Neural cell (in vitro differentiated cells): Measurements from ENCODE around the gene GP2. TPM values are rescaled to one million over a fixed set of nuclear protein-coding genes. Genes with fewer than 3 reads are reported as not detected.

Experiments
- H2AFZ ChIP-seq: fragments of 200-600, 300-800 bp; sonication (generic), shearing (Covaris generic); 2 replicates; pipeline ENCODE4 v1.6.0; 2014; ENCODE audit warnings: low read depth, mild to moderate bottlenecking, antibody characterized with exemption, low read length, moderate library complexity
- H3F3A ChIP-seq: fragments of 200-600 bp; shearing (Covaris generic); 2 replicates; pipeline ENCODE4 v1.6.1; 2016; ENCODE audit warnings: mild to moderate bottlenecking, moderate library complexity, mixed read lengths, antibody characterized with exemption, low read length; ENCODE audit not compliant: insufficient read depth, poor library complexity, severe bottlenecking
- H3K27ac ChIP-seq: fragments of 200-600, 300-800 bp; sonication (generic), shearing (Covaris generic); 2 replicates; pipeline ENCODE4 v1.5.1; 2014; ENCODE audit warnings: mild to moderate bottlenecking, low read length, moderate library complexity
- H3K27me3 ChIP-seq: fragments of 300-800, 200-600 bp; sonication (generic), shearing (Covaris generic); 2 replicates; pipeline ENCODE4 v1.6.0; 2014; ENCODE audit warnings: mild to moderate bottlenecking, low read depth, low read length, moderate library complexity; ENCODE audit not compliant: insufficient read depth
- H3K36me3 ChIP-seq: fragments of 300-800, 200-600 bp; sonication (generic), shearing (Covaris generic); 2 replicates; pipeline ENCODE4 v1.5.1; 2014; ENCODE audit warnings: mild to moderate bottlenecking, antibody characterized with exemption, low read length, moderate library complexity; ENCODE audit not compliant: insufficient read depth
- H3K4me2 ChIP-seq: fragments of 300-800, 200-600 bp; sonication (generic), shearing (Covaris generic); 2 replicates; pipeline ENCODE4 v1.6.0; 2014; ENCODE audit warnings: mild to moderate bottlenecking, low read length
- H3K4me3 ChIP-seq: fragments of 300-800, 200-600 bp; sonication (generic), shearing (Covaris generic); 2 replicates; pipeline ENCODE4 v1.5.1; 2014; ENCODE audit warnings: mild to moderate bottlenecking, low read length, moderate library complexity
- H3K79me2 ChIP-seq: fragments of 200-600 bp; shearing (Covaris generic); replicated peaks from 2 replicates; pipeline ENCODE4 v1.6.0; 2014; ENCODE audit warnings: mild to moderate bottlenecking, low read length, moderate library complexity; ENCODE audit not compliant: insufficient read depth
- H3K9ac ChIP-seq: fragments of 300-800, 200-600 bp; sonication (generic), shearing (Covaris generic); 2 replicates; pipeline ENCODE4 v1.6.1; 2016; ENCODE audit warnings: mild to moderate bottlenecking, low read length, mixed read lengths
- H3K9me2 ChIP-seq: fragments of 200-600 bp; shearing (Covaris generic); 2 replicates; pipeline ENCODE4 v1.6.1; 2016; ENCODE audit warnings: mild to moderate bottlenecking, low read length, mixed read lengths; ENCODE audit not compliant: insufficient read depth
- H3K9me3 ChIP-seq: fragments of 200-600, 300-800 bp; sonication (generic), shearing (Covaris generic); 2 replicates; pipeline ENCODE4 v1.6.1; 2016; ENCODE audit warnings: mild to moderate bottlenecking, mixed run types, low read length, moderate library complexity, mixed read lengths
- H4K20me1 ChIP-seq: fragments of 200-600 bp; shearing (Covaris generic); 2 replicates; pipeline ENCODE4 v1.6.1; 2016; ENCODE audit warnings: mild to moderate bottlenecking, mixed run types; ENCODE audit not compliant: insufficient read depth
- EP300 ChIP-seq: fragments of 450-650 bp; conservative IDR thresholded peaks from 2 replicates; pipeline ENCODE4 v1.6.1; 2014; ENCODE audit warnings: antibody characterized with exemption, mild to moderate bottlenecking, moderate library complexity; ENCODE audit not compliant: poor library complexity, severe bottlenecking
- EZH2 ChIP-seq: fragments of 200-600, 300-800 bp; shearing (Covaris generic), sonication (generic); IDR thresholded peaks from 2 replicates; pipeline ENCODE4 v1.6.1; 2014; ENCODE audit warnings: antibody characterized with exemption, low read length, borderline replicate concordance, mild to moderate bottlenecking; ENCODE audit not compliant: insufficient read depth, poor library complexity, severe bottlenecking
- MXI1 ChIP-seq: fragments of 450-650 bp; conservative IDR thresholded peaks from 2 replicates; pipeline ENCODE4 v1.6.1; 2014; ENCODE audit warnings: antibody characterized with exemption, mild to moderate bottlenecking; ENCODE audit not compliant: poor library complexity, severe bottlenecking
- POLR2AphosphoS5 ChIP-seq: IDR thresholded peaks from 2 replicates; pipeline ENCODE4 v1.6.1; 2012
- RAD21 ChIP-seq: fragments of 450-650 bp; conservative IDR thresholded peaks from 2 replicates; pipeline ENCODE4 v1.6.1; 2014; ENCODE audit warnings: antibody characterized with exemption, mild to moderate bottlenecking, moderate library complexity
- SMC3 ChIP-seq: fragments of 450-650 bp; conservative IDR thresholded peaks from 2 replicates; pipeline ENCODE4 v1.6.1; 2014; ENCODE audit warnings: antibody characterized with exemption, mild to moderate bottlenecking, moderate library complexity; ENCODE audit not compliant: poor library complexity
- TAF1 ChIP-seq: IDR thresholded peaks from 2 replicates; pipeline ENCODE4 v1.6.1; 2012; ENCODE audit warnings: low read depth
- polyA plus RNA-seq: library from polyadenylated mRNA; depleted of rRNA; stranded (reverse); fragments of >200 nt; gene quantifications from 2 replicates; pipeline ENCODE4 v1.2.3, GENCODE V29; 2014
- TF ChIP-seq, protein P1 (sequence below): fragments of 450-650 bp; IDR thresholded peaks from 2 replicates; pipeline ENCODE4 v1.5.1; 2014; ENCODE audit warnings: antibody characterized with exemption, mild to moderate bottlenecking, moderate library complexity; ENCODE audit not compliant: poor library complexity, severe bottlenecking
- TF ChIP-seq, protein P2 (sequence below): IDR thresholded peaks from 2 replicates; pipeline ENCODE4 v1.6.1; 2012; ENCODE audit warnings: borderline replicate concordance

The GP2 gene
- polyA plus RNA-seq, 1 donor from 2014 or later: not detected

DNA sequence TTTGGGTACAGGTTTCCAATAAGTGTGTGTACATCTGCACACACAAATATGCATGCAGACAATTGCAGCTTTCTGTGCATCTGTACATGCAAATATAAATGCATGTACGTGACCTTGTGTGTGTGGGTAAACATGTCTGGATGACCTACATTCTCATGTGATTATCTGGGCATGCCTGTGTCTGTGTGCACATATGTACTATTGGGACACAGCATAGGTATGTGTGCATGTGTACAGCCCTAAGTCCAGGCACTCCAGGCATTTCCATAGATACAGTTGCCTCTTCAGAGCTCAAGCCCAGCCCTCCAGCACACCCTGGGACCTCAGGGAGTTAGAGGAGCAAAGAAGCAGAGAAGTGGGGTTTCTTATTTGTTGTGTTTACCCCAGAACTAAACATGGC, 7.1 kb upstream of the GP2 start:
- Histone ChIP-seq H3K27me3 (no peaks in the 10 kb centered on the region), H3K4me2 (no peak overlapping the region), H2AFZ (no peak overlapping the region), H3F3A (no peaks in the 10 kb centered on the region), H4K20me1 (no peaks in the 10 kb centered on the region), H3K4me3 (no peak overlapping the region), H3K9me3 (no peaks in the 10 kb centered on the region), H3K36me3 (no peaks in the 10 kb centered on the region), H3K9me2 (no peaks in the 10 kb centered on the region), H3K27ac (no peak overlapping the region), H3K9ac (no peak overlapping the region), H3K79me2 (no peaks in the 10 kb centered on the region)
- TF ChIP-seq SMC3 (no peak), POLR2AphosphoS5 (no peak), EP300 (no peak), MXI1 (no peak), EZH2 (no peak), TAF1 (no peak), RAD21 (no peak)
- TF ChIP-seq, protein P1, sequence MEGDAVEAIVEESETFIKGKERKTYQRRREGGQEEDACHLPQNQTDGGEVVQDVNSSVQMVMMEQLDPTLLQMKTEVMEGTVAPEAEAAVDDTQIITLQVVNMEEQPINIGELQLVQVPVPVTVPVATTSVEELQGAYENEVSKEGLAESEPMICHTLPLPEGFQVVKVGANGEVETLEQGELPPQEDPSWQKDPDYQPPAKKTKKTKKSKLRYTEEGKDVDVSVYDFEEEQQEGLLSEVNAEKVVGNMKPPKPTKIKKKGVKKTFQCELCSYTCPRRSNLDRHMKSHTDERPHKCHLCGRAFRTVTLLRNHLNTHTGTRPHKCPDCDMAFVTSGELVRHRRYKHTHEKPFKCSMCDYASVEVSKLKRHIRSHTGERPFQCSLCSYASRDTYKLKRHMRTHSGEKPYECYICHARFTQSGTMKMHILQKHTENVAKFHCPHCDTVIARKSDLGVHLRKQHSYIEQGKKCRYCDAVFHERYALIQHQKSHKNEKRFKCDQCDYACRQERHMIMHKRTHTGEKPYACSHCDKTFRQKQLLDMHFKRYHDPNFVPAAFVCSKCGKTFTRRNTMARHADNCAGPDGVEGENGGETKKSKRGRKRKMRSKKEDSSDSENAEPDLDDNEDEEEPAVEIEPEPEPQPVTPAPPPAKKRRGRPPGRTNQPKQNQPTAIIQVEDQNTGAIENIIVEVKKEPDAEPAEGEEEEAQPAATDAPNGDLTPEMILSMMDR: no peak
- TF ChIP-seq, protein P2, sequence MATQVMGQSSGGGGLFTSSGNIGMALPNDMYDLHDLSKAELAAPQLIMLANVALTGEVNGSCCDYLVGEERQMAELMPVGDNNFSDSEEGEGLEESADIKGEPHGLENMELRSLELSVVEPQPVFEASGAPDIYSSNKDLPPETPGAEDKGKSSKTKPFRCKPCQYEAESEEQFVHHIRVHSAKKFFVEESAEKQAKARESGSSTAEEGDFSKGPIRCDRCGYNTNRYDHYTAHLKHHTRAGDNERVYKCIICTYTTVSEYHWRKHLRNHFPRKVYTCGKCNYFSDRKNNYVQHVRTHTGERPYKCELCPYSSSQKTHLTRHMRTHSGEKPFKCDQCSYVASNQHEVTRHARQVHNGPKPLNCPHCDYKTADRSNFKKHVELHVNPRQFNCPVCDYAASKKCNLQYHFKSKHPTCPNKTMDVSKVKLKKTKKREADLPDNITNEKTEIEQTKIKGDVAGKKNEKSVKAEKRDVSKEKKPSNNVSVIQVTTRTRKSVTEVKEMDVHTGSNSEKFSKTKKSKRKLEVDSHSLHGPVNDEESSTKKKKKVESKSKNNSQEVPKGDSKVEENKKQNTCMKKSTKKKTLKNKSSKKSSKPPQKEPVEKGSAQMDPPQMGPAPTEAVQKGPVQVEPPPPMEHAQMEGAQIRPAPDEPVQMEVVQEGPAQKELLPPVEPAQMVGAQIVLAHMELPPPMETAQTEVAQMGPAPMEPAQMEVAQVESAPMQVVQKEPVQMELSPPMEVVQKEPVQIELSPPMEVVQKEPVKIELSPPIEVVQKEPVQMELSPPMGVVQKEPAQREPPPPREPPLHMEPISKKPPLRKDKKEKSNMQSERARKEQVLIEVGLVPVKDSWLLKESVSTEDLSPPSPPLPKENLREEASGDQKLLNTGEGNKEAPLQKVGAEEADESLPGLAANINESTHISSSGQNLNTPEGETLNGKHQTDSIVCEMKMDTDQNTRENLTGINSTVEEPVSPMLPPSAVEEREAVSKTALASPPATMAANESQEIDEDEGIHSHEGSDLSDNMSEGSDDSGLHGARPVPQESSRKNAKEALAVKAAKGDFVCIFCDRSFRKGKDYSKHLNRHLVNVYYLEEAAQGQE: no peak

DNA sequence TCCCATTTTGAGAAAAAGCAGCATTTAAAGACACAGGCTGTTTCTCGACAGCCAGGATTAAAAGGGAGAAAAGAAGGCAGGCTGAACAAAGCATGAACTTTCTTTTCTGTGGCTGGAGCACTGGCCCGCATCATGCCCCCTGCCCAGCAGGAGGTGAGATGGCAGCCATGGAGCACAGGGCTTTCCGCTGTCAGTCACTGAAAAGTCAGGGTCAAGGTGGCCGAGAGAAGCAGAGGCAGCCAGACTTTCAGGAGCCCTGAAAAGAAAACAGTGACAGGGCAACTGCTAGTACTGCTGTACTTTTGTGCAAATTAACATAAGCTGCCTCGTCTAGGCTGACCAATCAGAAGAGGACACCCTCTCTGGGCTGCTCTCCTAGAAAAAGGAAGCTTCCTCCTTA, 5.8 kb upstream of the GP2 start:
- H2AFZ ChIP-seq: no peak overlapping the region
- H4K20me1 ChIP-seq: no peaks in the 10 kb centered on the region
- TF ChIP-seq SMC3 (no peak), POLR2AphosphoS5 (no peak), EZH2 (no peak), EP300 (no peak), TAF1 (no peak), MXI1 (no peak), RAD21 (no peak)
- TF ChIP-seq, protein P1: no peak
- TF ChIP-seq, protein P2: no peak

More for the DNA sequence above, 5.8 kb upstream of the GP2 start:
- H3K27me3 ChIP-seq: no peaks in the 10 kb centered on the region
- no peak overlapping the region for H3K4me3 ChIP-seq
- H3K36me3 ChIP-seq: no peaks in the 10 kb centered on the region
- no peaks in the 10 kb centered on the region for H3K9me3 ChIP-seq
- H3K9ac ChIP-seq: no peak overlapping the region
- no peaks in the 10 kb centered on the region for H3F3A ChIP-seq
- H3K27ac ChIP-seq: no peak overlapping the region
- no peaks in the 10 kb centered on the region for H3K79me2 ChIP-seq
- no peak overlapping the region for H3K4me2 ChIP-seq
- no peaks in the 10 kb centered on the region for H3K9me2 ChIP-seq
